Measurements from ENCODE around the gene ENPP7.

Gene ENPP7

GRCh38 chr17:79737046-79737921, 6.5 kb downstream of the ENPP7 start:
- H3K9me3 Mint-ChIP-seq (ENCODE audit: low read depth) = no peaks in the 10 kb centered on the region

GRCh38 chr17:79737922-79738578, 7.3 kb downstream of the ENPP7 start:
- Mint-ChIP-seq H3K36me3 (no peaks in the 10 kb centered on the region), H3K27me3 (peaks cover 4% of the 10 kb centered on the region), H3K9me3 (ENCODE audit: low read depth) (no peaks in the 10 kb centered on the region), H3K27ac (no peak overlapping the region), H3K4me3 (no peak overlapping the region), H3K4me1 (ENCODE audit: low read depth) (peaks cover 6% of the 10 kb centered on the region)

More at GRCh38 chr17:79737046-79737921, 6.5 kb downstream of the ENPP7 start:
- no peak overlapping the region for H3K27ac Mint-ChIP-seq
- peaks cover 12% of the 10 kb centered on the region for H3K4me1 Mint-ChIP-seq (ENCODE audit: low read depth)
- no peaks in the 10 kb centered on the region for H3K36me3 Mint-ChIP-seq
- H3K4me3 Mint-ChIP-seq = no peak overlapping the region
- peaks cover 4% of the 10 kb centered on the region for H3K27me3 Mint-ChIP-seq

DNA sequence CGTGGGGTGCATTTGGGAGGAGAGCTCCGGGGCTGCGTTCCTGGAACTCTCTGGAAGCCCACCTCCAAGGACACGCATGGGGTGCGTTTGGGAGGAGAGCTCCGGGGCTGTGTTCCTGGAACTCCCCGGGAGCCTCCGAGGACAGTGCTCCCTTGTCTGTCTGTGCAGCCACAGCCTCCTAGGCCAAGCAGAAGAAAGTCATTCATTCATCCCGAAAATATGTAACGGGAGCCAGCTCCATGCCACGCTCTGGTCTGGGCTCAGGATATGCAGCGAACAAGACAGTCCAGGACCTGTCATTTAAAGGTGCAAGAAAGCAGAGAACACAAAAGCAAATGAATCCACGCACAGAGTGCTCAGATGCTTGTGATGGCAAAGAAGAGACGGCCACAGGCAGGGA, 7.9 kb downstream of the ENPP7 start:
- Mint-ChIP-seq H3K4me1 (ENCODE audit: low read depth) (peaks cover 2% of the 10 kb centered on the region), H3K4me3 (no peak overlapping the region)

DNA sequence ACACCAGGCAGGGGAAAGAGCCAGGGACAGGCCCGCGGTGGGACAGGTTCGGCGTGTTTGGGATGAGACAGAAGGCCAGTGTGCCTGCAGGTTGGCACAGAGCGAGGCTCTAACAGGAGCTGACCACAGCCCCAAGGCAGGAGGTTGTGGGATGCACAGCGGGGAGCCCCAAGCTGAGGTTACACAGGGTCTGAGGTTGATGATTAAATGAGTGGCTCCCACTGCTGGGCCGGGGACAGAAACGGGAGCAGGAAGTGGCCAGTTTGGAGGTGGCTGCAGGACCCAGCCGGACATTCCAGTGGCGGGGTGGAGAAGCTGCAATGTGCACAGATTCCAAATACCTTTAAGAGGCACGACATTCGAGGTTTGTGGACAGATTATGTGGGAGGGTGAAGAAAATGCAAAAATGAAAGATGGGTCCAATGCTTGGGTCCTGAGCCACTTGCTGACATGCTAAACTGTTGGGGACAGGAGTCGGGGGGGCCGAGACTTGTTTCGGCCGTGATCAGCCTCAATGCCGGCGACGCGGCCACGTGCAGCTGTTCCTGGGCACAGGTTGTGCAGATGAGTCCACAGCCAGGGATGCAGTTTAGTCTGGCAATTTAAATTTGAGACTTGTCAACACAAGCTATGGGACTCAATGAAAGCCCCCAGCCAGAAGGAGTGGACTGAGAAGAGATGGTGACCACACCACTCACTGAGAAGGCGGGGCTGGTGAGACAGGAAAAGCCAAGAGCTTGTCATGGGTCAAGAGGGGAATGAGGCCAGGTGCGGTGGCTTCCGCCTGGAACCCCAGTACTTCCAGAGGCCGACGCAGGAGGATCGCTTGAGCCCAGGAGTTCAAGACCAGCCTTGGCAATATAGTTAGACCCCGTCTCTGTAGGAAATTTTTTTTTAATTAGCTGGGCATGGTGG, 8.7 kb downstream of the ENPP7 start:
- Mint-ChIP-seq H3K27me3 (peaks cover 4% of the 10 kb centered on the region), H3K4me1 (ENCODE audit: low read depth) (peaks cover 2% of the 10 kb centered on the region), H3K4me3 (no peak overlapping the region), H3K36me3 (no peaks in the 10 kb centered on the region), H3K9me3 (ENCODE audit: low read depth) (no peaks in the 10 kb centered on the region), H3K27ac (no peak overlapping the region)

More for the DNA sequence above, 7.9 kb downstream of the ENPP7 start:
- Mint-ChIP-seq H3K9me3 (ENCODE audit: low read depth) (no peaks in the 10 kb centered on the region), H3K27me3 (peaks cover 4% of the 10 kb centered on the region), H3K27ac (no peak overlapping the region), H3K36me3 (no peaks in the 10 kb centered on the region)

GRCh38 chr17:79740413-79740812, 9.7 kb downstream of the ENPP7 start:
- no peak overlapping the region for H3K4me3 Mint-ChIP-seq
- H3K4me1 Mint-ChIP-seq (ENCODE audit: low read depth) = peaks cover 5% of the 10 kb centered on the region
- peaks cover 5% of the 10 kb centered on the region for H3K27me3 Mint-ChIP-seq
- H3K9me3 Mint-ChIP-seq (ENCODE audit: low read depth) = no peaks in the 10 kb centered on the region
- no peak overlapping the region for H3K27ac Mint-ChIP-seq
- H3K36me3 Mint-ChIP-seq = no peaks in the 10 kb centered on the region

- no peak overlapping the region for H3K4me3 Mint-ChIP-seq
- H3K9me3 Mint-ChIP-seq (ENCODE audit: low read depth) = no peaks in the 10 kb centered on the region
- H3K27me3 Mint-ChIP-seq = peaks cover 6% of the 10 kb centered on the region
- no peaks in the 10 kb centered on the region for H3K36me3 Mint-ChIP-seq
- H3K4me1 Mint-ChIP-seq (ENCODE audit: low read depth) = peaks cover 11% of the 10 kb centered on the region
- no peak overlapping the region for H3K27ac Mint-ChIP-seq
Observed at GRCh38 chr17:79741401-79741750, 10.6 kb downstream of the ENPP7 start.

- Mint-ChIP-seq H3K27me3 (peaks cover 7% of the 10 kb centered on the region), H3K4me3 (no peak overlapping the region), H3K27ac (no peak overlapping the region), H3K4me1 (ENCODE audit: low read depth) (peaks cover 13% of the 10 kb centered on the region), H3K9me3 (ENCODE audit: low read depth) (no peaks in the 10 kb centered on the region), H3K36me3 (no peaks in the 10 kb centered on the region)
Observed at GRCh38 chr17:79741751-79742588, 11.2 kb downstream of the ENPP7 start.

DNA sequence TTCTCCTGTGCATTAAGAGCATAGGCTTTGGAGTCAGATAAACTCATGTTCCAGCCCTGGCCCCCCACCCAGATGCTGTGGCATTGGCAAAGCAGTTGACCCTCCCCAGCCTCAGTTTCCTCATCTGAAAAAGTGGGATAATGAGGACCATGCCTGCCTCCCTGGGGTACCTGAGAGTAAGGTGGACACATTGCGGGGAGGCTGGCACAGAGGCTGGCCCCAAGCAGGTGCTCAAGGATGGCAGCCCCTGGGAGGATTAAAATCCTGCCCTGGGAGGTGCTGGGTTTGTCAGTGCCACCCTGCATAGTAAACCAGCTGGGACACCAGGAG, 11.8 kb downstream of the ENPP7 start:
- no peak overlapping the region for H3K27ac Mint-ChIP-seq
- H3K9me3 Mint-ChIP-seq (ENCODE audit: low read depth) = no peaks in the 10 kb centered on the region
- H3K4me1 Mint-ChIP-seq (ENCODE audit: low read depth) = peaks cover 16% of the 10 kb centered on the region
- H3K4me3 Mint-ChIP-seq = no peak overlapping the region
- H3K36me3 Mint-ChIP-seq = no peaks in the 10 kb centered on the region
- peaks cover 9% of the 10 kb centered on the region for H3K27me3 Mint-ChIP-seq

DNA sequence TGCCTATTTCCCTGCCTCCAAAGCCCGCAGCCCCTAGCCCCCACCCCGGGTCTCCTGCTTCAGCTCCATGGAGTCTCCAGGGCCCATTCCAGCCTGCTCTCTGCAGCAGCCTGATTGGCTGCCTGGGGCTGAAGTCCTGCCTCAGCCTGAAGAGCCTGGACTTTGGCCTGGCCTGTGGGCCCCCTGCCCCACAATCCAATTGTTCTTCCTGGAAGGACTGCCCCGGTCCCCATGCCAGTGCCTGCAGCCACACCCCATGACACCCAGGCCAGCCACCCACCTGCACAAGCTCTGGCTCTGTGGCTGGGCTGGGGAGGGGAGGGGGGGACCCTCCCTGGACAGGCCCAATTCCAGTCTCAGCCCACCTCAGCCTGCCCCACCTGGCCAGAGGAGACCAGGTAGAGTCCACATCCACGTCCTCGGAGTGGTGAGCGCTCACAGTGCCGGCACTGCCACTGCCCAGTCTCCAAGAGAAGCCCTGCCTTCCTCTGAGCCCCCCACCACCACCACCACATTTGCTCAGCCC, 12.3 kb downstream of the ENPP7 start:
- Mint-ChIP-seq H3K36me3 (no peaks in the 10 kb centered on the region), H3K4me3 (no peak overlapping the region), H3K4me1 (ENCODE audit: low read depth) (peaks cover 20% of the 10 kb centered on the region), H3K27me3 (peaks cover 13% of the 10 kb centered on the region), H3K27ac (no peak overlapping the region), H3K9me3 (ENCODE audit: low read depth) (no peaks in the 10 kb centered on the region)

DNA sequence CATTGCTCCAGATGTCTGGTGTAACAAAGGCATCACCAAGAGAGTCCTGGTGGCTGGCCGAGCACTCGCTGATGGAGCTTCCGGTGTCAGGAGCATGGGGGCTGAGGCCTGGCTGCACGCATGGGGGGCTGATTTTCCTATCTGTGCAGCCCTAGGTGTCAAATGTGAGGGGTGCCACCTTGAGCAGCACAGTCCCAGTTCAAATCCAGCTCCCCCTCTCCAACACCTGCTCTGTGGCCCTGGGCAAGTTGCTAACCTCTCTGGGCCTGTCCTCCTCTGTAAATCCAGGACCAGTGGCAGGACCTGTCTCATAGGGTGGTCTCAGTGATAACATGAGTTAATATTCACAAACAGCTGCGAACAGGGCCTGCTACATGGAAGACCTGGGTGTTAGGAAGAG, 12.9 kb downstream of the ENPP7 start:
- H3K4me1 Mint-ChIP-seq (ENCODE audit: low read depth) = peaks cover 21% of the 10 kb centered on the region

DNA sequence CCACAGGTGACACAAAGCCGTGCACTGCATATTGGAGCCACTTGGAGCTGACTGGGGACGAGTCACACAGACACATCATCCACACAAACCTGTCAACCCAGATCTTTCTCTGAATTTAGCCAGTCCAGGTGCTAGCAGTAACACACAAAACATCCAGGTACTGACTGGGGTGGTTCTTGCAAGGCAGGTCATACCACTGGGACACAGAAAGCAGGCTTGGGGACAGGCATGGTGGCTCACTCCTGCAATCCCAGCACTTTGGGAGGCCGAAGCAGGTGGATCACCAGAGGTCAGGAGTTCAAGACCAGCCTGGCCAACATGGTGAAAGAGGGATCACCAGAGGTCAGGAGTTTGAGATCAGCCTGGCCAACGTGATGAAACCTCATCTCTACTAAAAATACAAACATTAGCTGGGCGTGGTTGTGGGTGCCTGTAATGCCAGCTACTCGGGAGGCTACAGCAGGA, 14.9 kb downstream of the ENPP7 start:
- H3K9me3 Mint-ChIP-seq (ENCODE audit: low read depth) = no peaks in the 10 kb centered on the region
- peak overlapping the region; percentile 25 for H3K4me3 Mint-ChIP-seq
- no peak overlapping the region for H3K27ac Mint-ChIP-seq
- peaks cover 14% of the 10 kb centered on the region for H3K27me3 Mint-ChIP-seq
- H3K4me1 Mint-ChIP-seq (ENCODE audit: low read depth) = peaks cover 21% of the 10 kb centered on the region
- no peaks in the 10 kb centered on the region for H3K36me3 Mint-ChIP-seq

More for the DNA sequence above, 12.9 kb downstream of the ENPP7 start:
- no peaks in the 10 kb centered on the region for H3K36me3 Mint-ChIP-seq
- no peak overlapping the region for H3K4me3 Mint-ChIP-seq
- no peaks in the 10 kb centered on the region for H3K9me3 Mint-ChIP-seq (ENCODE audit: low read depth)
- H3K27me3 Mint-ChIP-seq = peaks cover 14% of the 10 kb centered on the region
- no peak overlapping the region for H3K27ac Mint-ChIP-seq

- Mint-ChIP-seq H3K9me3 (ENCODE audit: low read depth) (no peaks in the 10 kb centered on the region), H3K27me3 (peaks cover 19% of the 10 kb centered on the region), H3K4me3 (peak overlapping the region; percentile 46), H3K27ac (no peak overlapping the region), H3K4me1 (ENCODE audit: low read depth) (peaks cover 21% of the 10 kb centered on the region), H3K36me3 (no peaks in the 10 kb centered on the region)
Observed at GRCh38 chr17:79746889-79747507, 16.3 kb downstream of the ENPP7 start.

- Mint-ChIP-seq H3K36me3 (no peaks in the 10 kb centered on the region), H3K27ac (no peak overlapping the region), H3K4me3 (peak overlapping the region; percentile 52), H3K9me3 (ENCODE audit: low read depth) (no peaks in the 10 kb centered on the region), H3K27me3 (peaks cover 19% of the 10 kb centered on the region), H3K4me1 (ENCODE audit: low read depth) (peaks cover 19% of the 10 kb centered on the region)
Observed at GRCh38 chr17:79747508-79748294, 17.0 kb downstream of the ENPP7 start.
